HEK293T (cell line): Measurements from ENCODE around the gene RABL2A.
"Not testable (repeated sequence)": the region's sequence is repeated elsewhere in the genome, so short reads cannot be mapped to it uniquely, and the experiment has no call there.

Experiments
- ELF4 ChIP-seq: fragments of 450-650 bp; IDR thresholded peaks from 2 replicates; pipeline ENCODE4 v1.6.1; 2017; ENCODE audit warnings: antibody characterized with exemption
- FOXA1 ChIP-seq: fragments of 450-650 bp; IDR thresholded peaks from 2 replicates; pipeline ENCODE4 v1.6.1; 2016; ENCODE audit warnings: mild to moderate bottlenecking
- FOXK2 ChIP-seq: fragments of 450-650 bp; IDR thresholded peaks from 2 replicates; pipeline ENCODE4 v1.6.1; 2016; ENCODE audit warnings: mild to moderate bottlenecking
- SP1 ChIP-seq: fragments of 450-650 bp; IDR thresholded peaks from 2 replicates; pipeline ENCODE4 v1.6.1; 2017

DNA sequence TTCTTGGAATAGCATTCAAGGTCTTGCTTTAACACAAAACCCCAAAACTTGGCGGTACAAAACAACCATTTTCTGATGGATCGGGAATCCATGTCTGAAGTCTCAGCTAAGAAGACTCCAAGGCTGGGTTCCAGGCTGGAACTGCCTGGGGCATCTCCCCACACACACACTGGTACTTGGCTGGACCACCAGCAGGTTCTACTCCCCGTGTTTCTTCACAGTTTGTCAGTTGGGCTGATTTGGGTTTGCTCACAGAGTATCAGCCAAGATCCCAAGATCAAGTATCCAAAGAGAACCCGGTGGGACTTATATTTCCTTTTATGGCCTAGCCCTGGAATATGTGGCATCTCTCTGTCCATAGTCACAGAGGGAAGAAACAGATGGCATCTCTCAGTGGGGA is 9.2 kb downstream of the RABL2A start:
- not testable (repeated sequence) for TF ChIP-seq FOXK2, ELF4, FOXA1, SP1
